Brain microvascular endothelial cell (primary cell): ENCODE data around the gene HEPH.

Experiments used
- DNase-seq: peaks from one replicate; pipeline ENCODE4 v3.0.0-alpha.2; 2020
- H3K27ac ChIP-seq: fragments of 250-450 bp; sonication (Bioruptor Pico); 2 replicates; pipeline ENCODE4 v1.5.1; 2020; ENCODE audit warnings: mild to moderate bottlenecking, moderate library complexity
- H3K27me3 ChIP-seq: fragments of 250-450 bp; sonication (Bioruptor Pico); replicated peaks from 2 replicates; pipeline ENCODE4 v1.5.1; 2020; ENCODE audit warnings: mild to moderate bottlenecking
- H3K36me3 ChIP-seq: fragments of 250-450 bp; sonication (Bioruptor Pico); replicated peaks from 2 replicates; pipeline ENCODE4 v1.5.1; 2020; ENCODE audit warnings: mild to moderate bottlenecking
- H3K4me3 ChIP-seq: 2 replicates; pipeline ENCODE4 v1.5.1; 2011; ENCODE audit warnings: low read depth, mild to moderate bottlenecking, control low read depth, low read length, moderate library complexity
- in situ Hi-C: cut with HindIII; loops from 2 replicates; pipeline ENCODE4 v1.10.0; 2017; ENCODE audit warnings: low sequenced_read_pairs, low pct_ligation_motif_present
- TF ChIP-seq, protein P1 (sequence below): IDR thresholded peaks from 2 replicates; pipeline ENCODE4 v1.5.1; 2011; ENCODE audit warnings: low read depth, mild to moderate bottlenecking, moderate library complexity, low read length, control low read depth, inconsistent platforms; ENCODE audit errors: missing control alignments

HEPH gene

DNA sequence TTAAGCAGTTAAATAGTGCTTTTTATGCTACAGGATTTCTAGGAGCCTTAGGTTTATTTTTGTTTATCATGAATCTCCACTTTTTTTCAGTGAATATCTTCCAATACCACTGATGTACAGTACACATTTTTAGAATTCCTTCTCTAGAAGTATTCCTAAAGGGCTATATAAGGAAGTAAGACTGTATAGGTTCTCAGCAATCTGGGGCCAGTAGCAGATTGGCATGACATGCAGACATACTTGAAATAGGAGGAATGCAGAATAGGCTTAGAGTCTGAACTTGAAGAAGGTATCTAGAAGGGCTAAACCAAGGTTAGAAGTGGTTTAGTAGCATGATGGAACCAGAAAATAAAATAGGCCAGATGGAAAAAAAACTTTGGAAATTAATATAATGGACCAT, 29.8 kb downstream of the HEPH start:
- Histone ChIP-seq H3K36me3 (no peaks in the 10 kb centered on the region), H3K4me3 (no peak overlapping the region), H3K27me3 (no peaks in the 10 kb centered on the region), H3K27ac (no peak overlapping the region)
- DNase-seq = no peak
- TF ChIP-seq, protein P1, sequence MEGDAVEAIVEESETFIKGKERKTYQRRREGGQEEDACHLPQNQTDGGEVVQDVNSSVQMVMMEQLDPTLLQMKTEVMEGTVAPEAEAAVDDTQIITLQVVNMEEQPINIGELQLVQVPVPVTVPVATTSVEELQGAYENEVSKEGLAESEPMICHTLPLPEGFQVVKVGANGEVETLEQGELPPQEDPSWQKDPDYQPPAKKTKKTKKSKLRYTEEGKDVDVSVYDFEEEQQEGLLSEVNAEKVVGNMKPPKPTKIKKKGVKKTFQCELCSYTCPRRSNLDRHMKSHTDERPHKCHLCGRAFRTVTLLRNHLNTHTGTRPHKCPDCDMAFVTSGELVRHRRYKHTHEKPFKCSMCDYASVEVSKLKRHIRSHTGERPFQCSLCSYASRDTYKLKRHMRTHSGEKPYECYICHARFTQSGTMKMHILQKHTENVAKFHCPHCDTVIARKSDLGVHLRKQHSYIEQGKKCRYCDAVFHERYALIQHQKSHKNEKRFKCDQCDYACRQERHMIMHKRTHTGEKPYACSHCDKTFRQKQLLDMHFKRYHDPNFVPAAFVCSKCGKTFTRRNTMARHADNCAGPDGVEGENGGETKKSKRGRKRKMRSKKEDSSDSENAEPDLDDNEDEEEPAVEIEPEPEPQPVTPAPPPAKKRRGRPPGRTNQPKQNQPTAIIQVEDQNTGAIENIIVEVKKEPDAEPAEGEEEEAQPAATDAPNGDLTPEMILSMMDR = no peak
- in situ Hi-C loops = no loop called here

DNA sequence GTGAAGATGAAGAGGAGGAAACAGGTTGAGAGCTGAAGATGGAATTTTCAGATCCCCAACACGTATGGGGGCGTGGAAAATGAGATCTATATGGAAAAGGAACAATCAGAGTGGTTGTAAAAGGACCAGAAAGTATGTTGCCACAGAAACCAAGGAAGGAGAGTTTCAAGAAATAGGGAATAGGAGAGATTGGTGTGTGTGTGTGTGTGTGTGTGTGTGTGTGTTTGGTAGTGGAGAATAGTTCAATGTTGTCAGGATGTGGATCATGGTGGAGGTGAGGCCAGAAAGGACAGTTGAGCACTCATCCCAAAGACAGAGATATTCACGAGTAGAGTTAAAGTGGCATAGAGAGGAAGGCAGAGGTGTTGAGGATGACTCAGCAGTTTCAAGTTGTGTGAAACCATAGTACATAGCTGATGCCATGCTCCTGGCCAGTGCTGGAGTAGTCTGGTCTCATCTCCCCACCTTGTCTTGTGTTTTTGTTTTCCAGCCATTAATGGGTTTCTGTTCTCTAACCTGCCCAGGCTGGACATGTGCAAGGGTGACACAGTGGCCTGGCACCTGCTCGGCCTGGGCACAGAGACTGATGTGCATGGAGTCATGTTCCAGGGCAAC, 36.1 kb downstream of the HEPH start:
- TF ChIP-seq, protein P1 = no peak
- Histone ChIP-seq H3K4me3 (no peak overlapping the region), H3K27ac (no peak overlapping the region), H3K27me3 (no peaks in the 10 kb centered on the region), H3K36me3 (no peaks in the 10 kb centered on the region)
- no peak for DNase-seq
- in situ Hi-C loops = no loop called here

DNA sequence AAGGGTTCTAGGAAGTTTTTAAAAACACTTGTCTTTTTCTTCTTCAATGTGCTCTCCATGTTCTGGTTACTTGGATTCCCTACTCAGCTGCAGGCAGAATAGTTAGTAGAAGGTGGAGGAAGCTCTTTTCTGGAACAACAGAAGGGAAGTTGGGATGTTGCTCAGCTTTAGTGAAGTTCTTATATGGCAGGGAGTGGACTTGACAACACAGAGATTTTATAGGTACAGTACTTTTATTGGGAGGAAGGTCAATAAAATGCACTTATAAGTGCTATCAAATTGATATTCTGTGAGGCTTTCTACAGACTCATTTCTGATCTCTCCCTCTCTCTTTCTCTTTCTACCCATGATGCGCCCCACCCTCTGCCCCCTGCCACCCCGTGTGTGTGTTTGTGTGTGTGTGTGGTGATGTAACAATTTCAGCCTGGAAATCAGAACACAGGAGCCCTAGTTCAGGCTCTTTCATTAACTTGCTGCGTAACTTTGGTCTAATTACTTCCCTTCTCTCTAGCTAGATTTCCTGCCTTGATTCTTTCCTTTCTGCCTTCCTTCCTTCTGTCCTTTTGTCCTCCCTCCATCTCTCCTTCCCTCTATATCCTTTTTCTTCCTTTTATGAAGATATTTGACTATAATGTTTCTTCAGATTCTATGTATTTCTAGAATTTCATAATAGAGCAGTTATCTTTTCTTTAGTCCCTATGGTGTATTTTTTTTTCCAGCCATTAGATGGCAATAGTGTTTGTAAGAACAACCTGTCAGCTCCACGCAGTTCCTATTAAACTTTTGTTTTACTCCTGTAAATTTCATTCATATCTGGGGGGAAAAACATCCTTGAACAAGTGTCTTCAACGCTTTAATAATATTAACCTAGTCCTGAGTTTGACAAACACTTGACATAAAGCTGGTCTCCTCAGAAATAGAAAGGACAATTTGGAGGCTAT, 37.1 kb downstream of the HEPH start:
- H3K27me3 ChIP-seq = no peaks in the 10 kb centered on the region
- H3K4me3 ChIP-seq = no peak overlapping the region
- H3K36me3 ChIP-seq = no peaks in the 10 kb centered on the region
- TF ChIP-seq, protein P1 = no peak
- DNase-seq = no peak
- H3K27ac ChIP-seq = no peak overlapping the region
- in situ Hi-C loops = no loop called here

DNA sequence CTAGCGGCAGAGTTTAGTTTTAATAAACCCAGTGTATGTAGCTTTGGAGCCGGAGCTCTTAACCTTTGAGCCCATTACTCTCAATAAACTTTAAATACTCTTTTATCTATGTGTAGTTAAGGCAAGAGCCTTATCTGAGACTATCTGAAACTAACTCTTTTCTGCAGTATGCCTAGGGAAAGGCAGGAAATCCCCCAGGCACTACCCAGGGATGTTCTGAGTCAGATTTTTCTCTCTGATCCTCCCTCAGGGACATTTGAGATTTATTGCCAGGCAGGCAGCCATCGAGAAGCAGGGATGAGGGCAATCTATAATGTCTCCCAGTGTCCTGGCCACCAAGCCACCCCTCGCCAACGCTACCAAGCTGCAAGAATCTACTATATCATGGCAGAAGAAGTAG, 39.1 kb downstream of the HEPH start:
- Histone ChIP-seq H3K27ac (no peak overlapping the region), H3K27me3 (no peaks in the 10 kb centered on the region), H3K36me3 (no peaks in the 10 kb centered on the region), H3K4me3 (no peak overlapping the region)
- DNase-seq = no peak
- in situ Hi-C loops = no loop called here
- TF ChIP-seq, protein P1 = no peak

DNA sequence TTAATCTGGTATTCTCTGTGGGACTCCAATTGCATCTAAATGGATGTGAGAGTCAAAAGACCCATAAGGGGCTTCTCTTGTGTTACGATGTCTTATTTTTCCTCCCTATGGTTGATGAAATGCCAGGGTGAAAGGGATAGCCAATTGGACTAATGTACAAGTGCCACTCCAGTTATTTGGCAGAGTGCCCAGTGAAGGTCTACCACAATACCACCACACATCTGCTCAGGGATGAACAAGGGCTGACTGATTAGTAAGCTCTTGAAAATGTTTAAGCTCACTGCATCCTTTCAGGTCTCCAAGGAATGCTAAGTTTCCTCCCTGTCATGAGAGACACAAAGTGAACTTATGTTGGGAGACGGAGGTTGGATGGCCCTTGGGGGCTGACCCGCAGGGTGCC, 57.8 kb downstream of the HEPH start:
- H3K27me3 ChIP-seq = no peaks in the 10 kb centered on the region
- no peak for DNase-seq
- no peaks in the 10 kb centered on the region for H3K36me3 ChIP-seq
- TF ChIP-seq, protein P1 = no peak
- H3K4me3 ChIP-seq = no peak overlapping the region
- in situ Hi-C loops = no loop called here
- H3K27ac ChIP-seq = no peak overlapping the region
